Central memory CD8-positive, alpha-beta T cell (primary cell): ENCODE results near the gene MYO9A.

Source experiments
- ATAC-seq: fragments of 150-1000 bp; cut with Tn5 transposase; replicated peaks from 2 replicates; pipeline ENCODE4 v1.10.0; 2022; ENCODE audit warnings: mild to moderate bottlenecking, moderate FRiP score, moderate number of reproducible peaks; ENCODE audit not compliant: poor library complexity, severe bottlenecking; ENCODE audit errors: extremely low read depth
- DNase-seq, 2 donors: peaks; one replicate each; pipeline ENCODE4 v3.0.0; 2021; ENCODE audit warnings: low spot score in 2 of 2
- H3K27ac Mint-ChIP-seq: one replicate; pipeline ENCODE4 v1.8.0; 2022; ENCODE audit warnings: low read depth, mild to moderate bottlenecking, moderate library complexity, mixed read lengths
- H3K27me3 Mint-ChIP-seq: one replicate; pipeline ENCODE4 v1.8.0; 2022; ENCODE audit warnings: mixed read lengths
- H3K36me3 Mint-ChIP-seq: one replicate; pipeline ENCODE4 v1.8.0; 2022; ENCODE audit warnings: mild to moderate bottlenecking, moderate library complexity, mixed read lengths; ENCODE audit not compliant: insufficient read depth
- H3K4me1 Mint-ChIP-seq: one replicate; pipeline ENCODE4 v1.8.0; 2022; ENCODE audit warnings: mixed read lengths
- H3K4me3 Mint-ChIP-seq: one replicate; pipeline ENCODE4 v1.8.0; 2022; ENCODE audit warnings: mild to moderate bottlenecking, moderate library complexity, mixed read lengths
- H3K9me3 Mint-ChIP-seq: one replicate; pipeline ENCODE4 v1.8.0; 2022; ENCODE audit warnings: mixed read lengths

MYO9A gene

GRCh38 chr15:71801935-71802655 is 315.9 kb downstream of the MYO9A start:
- peaks cover 54% of the 10 kb centered on the region for H3K27me3 Mint-ChIP-seq
- DNase-seq (no peak), ATAC-seq (no peak)
- H3K4me3 Mint-ChIP-seq: no peak overlapping the region
- H3K4me1 Mint-ChIP-seq: no peaks in the 10 kb centered on the region
- H3K9me3 Mint-ChIP-seq: no peaks in the 10 kb centered on the region
- peaks cover 3% of the 10 kb centered on the region for H3K36me3 Mint-ChIP-seq
- no peak overlapping the region for H3K27ac Mint-ChIP-seq

- H3K4me3 Mint-ChIP-seq: no peak overlapping the region
- H3K27me3 Mint-ChIP-seq: peaks cover 53% of the 10 kb centered on the region
- H3K9me3 Mint-ChIP-seq: no peaks in the 10 kb centered on the region
- no peak overlapping the region for H3K27ac Mint-ChIP-seq
- peaks cover 2% of the 10 kb centered on the region for H3K36me3 Mint-ChIP-seq
- no peak for DNase-seq
- no peaks in the 10 kb centered on the region for H3K4me1 Mint-ChIP-seq
- no peak for ATAC-seq
Observed at GRCh38 chr15:71800835-71801745, 316.9 kb downstream of the MYO9A start.

- Mint-ChIP-seq H3K27me3 (peaks cover 48% of the 10 kb centered on the region), H3K4me3 (no peak overlapping the region), H3K27ac (peak overlapping the region; percentile 63), H3K36me3 (no peaks in the 10 kb centered on the region), H3K9me3 (no peaks in the 10 kb centered on the region), H3K4me1 (no peaks in the 10 kb centered on the region)
- ATAC-seq: no peak
- DNase-seq: no peak
Observed at GRCh38 chr15:71800190-71800589, 317.8 kb downstream of the MYO9A start.

- H3K36me3 Mint-ChIP-seq: no peaks in the 10 kb centered on the region
- no peak overlapping the region for H3K27ac Mint-ChIP-seq
Observed at GRCh38 chr15:71798641-71799040, 319.3 kb downstream of the MYO9A start.

GRCh38 chr15:71792521-71792920 is 325.4 kb downstream of the MYO9A start:
- DNase-seq (no peak), ATAC-seq (no peak)
- Mint-ChIP-seq H3K4me1 (no peaks in the 10 kb centered on the region), H3K36me3 (no peaks in the 10 kb centered on the region), H3K9me3 (no peaks in the 10 kb centered on the region), H3K27ac (no peak overlapping the region), H3K4me3 (no peak overlapping the region), H3K27me3 (no peaks in the 10 kb centered on the region)

More at GRCh38 chr15:71798641-71799040, 319.3 kb downstream of the MYO9A start:
- no peaks in the 10 kb centered on the region for H3K4me1 Mint-ChIP-seq
- peaks cover 48% of the 10 kb centered on the region for H3K27me3 Mint-ChIP-seq
- no peak for DNase-seq
- H3K9me3 Mint-ChIP-seq: no peaks in the 10 kb centered on the region
- no peak overlapping the region for H3K4me3 Mint-ChIP-seq
- no peak for ATAC-seq

GRCh38 chr15:71791975-71792374 is 326.0 kb downstream of the MYO9A start:
- no peaks in the 10 kb centered on the region for H3K9me3 Mint-ChIP-seq
- H3K27me3 Mint-ChIP-seq: peaks cover 3% of the 10 kb centered on the region
- no peak for ATAC-seq

GRCh38 chr15:71790081-71790480 is 327.9 kb downstream of the MYO9A start:
- Mint-ChIP-seq H3K9me3 (no peaks in the 10 kb centered on the region), H3K27me3 (peaks cover 15% of the 10 kb centered on the region), H3K4me3 (no peak overlapping the region), H3K4me1 (no peaks in the 10 kb centered on the region), H3K36me3 (no peaks in the 10 kb centered on the region), H3K27ac (no peak overlapping the region)
- DNase-seq (no peak), ATAC-seq (no peak)

More at GRCh38 chr15:71791975-71792374, 326.0 kb downstream of the MYO9A start:
- no peak overlapping the region for H3K4me3 Mint-ChIP-seq
- H3K27ac Mint-ChIP-seq: no peak overlapping the region
- H3K36me3 Mint-ChIP-seq: no peaks in the 10 kb centered on the region
- DNase-seq: no peak
- no peaks in the 10 kb centered on the region for H3K4me1 Mint-ChIP-seq

- no peak for ATAC-seq
Observed at GRCh38 chr15:71789616-71790015, 328.3 kb downstream of the MYO9A start.

GRCh38 chr15:71788646-71789579 is 329.0 kb downstream of the MYO9A start:
- H3K9me3 Mint-ChIP-seq: no peaks in the 10 kb centered on the region
- DNase-seq (no peak), ATAC-seq (no peak)
- H3K4me1 Mint-ChIP-seq: no peaks in the 10 kb centered on the region
- no peak overlapping the region for H3K27ac Mint-ChIP-seq
- H3K27me3 Mint-ChIP-seq: peaks cover 27% of the 10 kb centered on the region
- no peak overlapping the region for H3K4me3 Mint-ChIP-seq
- H3K36me3 Mint-ChIP-seq: no peaks in the 10 kb centered on the region

More at GRCh38 chr15:71789616-71790015, 328.3 kb downstream of the MYO9A start:
- Mint-ChIP-seq H3K4me1 (no peaks in the 10 kb centered on the region), H3K27me3 (peaks cover 20% of the 10 kb centered on the region), H3K36me3 (no peaks in the 10 kb centered on the region), H3K4me3 (no peak overlapping the region), H3K27ac (no peak overlapping the region), H3K9me3 (no peaks in the 10 kb centered on the region)
- no peak for DNase-seq

GRCh38 chr15:71786673-71787072 is 331.3 kb downstream of the MYO9A start:
- ATAC-seq: no peak
- H3K27me3 Mint-ChIP-seq: peaks cover 42% of the 10 kb centered on the region
- no peak overlapping the region for H3K27ac Mint-ChIP-seq
- H3K36me3 Mint-ChIP-seq: no peaks in the 10 kb centered on the region
- peaks cover under 1% of the 10 kb centered on the region for H3K4me1 Mint-ChIP-seq
- DNase-seq: no peak
- no peak overlapping the region for H3K4me3 Mint-ChIP-seq
- H3K9me3 Mint-ChIP-seq: no peaks in the 10 kb centered on the region

- Mint-ChIP-seq H3K36me3 (no peaks in the 10 kb centered on the region), H3K27ac (no peak overlapping the region), H3K9me3 (no peaks in the 10 kb centered on the region), H3K27me3 (peaks cover 49% of the 10 kb centered on the region), H3K4me1 (peaks cover 7% of the 10 kb centered on the region), H3K4me3 (no peak overlapping the region)
- no peak for DNase-seq
- no peak for ATAC-seq
Observed at GRCh38 chr15:71785996-71786395, 332.0 kb downstream of the MYO9A start.

GRCh38 chr15:71784719-71785118 is 333.2 kb downstream of the MYO9A start:
- Mint-ChIP-seq H3K27me3 (peaks cover 58% of the 10 kb centered on the region), H3K9me3 (no peaks in the 10 kb centered on the region), H3K4me3 (no peak overlapping the region), H3K4me1 (peaks cover 17% of the 10 kb centered on the region), H3K27ac (no peak overlapping the region), H3K36me3 (peaks cover 2% of the 10 kb centered on the region)
- DNase-seq: no peak
- ATAC-seq: no peak
